Thyroid gland (tissue), 4 donors: Measurements from ENCODE around the gene SLC9A5.

Source experiments
- POLR2A ChIP-seq, 2 donors: fragments of 450-650 bp; IDR thresholded peaks; one replicate each; pipeline ENCODE4 v1.6.1; 2017; ENCODE audit warnings: antibody characterized with exemption in 2 of 2, mild to moderate bottlenecking in 2 of 2, moderate library complexity in 1 of 2
- TF ChIP-seq, protein P1 (sequence below), 6 experiments: fragments of 200-600 bp in 3 of 6; fragments of 450-650 bp in 3 of 6; sonication (generic) in 3 of 6; IDR thresholded peaks; one replicate each; pipeline ENCODE4 v1.5.1; 2016 to 2019; ENCODE audit warnings: antibody characterized with exemption in 6 of 6, mild to moderate bottlenecking in 2 of 6, inconsistent platforms in 1 of 6, moderate library complexity in 1 of 6

DNA sequence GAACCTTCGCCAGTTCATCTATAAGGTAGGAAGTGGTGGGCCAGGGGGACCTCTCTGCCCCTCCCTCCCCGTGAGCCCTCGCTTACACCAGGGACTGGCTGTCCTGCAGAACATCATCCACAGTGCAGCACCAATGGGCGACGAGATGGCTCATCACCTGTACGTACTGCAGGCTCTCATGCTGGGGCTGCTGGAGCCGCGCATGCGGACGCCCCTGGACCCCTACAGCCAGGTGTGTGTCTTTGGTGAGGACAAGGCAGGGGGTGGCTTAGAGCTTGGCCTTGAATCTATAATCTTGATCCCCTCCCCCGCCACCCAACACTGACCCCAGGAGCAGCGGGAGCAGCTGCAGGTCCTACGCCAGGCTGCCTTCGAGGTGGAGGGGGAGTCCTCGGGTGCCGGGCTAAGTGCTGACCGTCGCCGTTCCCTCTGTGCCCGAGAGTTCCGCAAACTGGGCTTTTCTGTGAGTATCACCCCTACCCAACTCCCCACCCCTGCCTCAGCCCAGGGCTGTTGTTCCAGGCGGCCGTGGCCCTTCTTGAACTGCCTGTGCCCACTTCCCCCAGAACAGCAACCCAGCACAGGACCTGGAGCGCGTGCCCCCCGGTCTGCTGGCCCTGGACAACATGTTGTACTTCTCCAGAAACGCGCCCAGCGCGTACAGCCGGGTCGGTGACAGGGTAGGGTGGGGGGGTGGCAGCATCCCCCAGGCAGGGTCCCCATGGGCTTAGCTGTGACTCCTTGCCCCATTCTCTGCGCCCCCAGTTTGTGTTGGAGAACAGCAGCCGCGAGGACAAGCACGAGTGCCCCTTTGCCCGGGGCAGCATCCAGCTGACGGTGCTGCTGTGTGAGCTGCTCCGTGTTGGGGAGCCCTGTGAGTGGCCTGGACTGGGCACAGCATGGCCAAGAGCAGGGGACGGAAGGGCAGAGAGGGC, 47.1 kb upstream of the SLC9A5 start:
- TF ChIP-seq, protein P1, sequence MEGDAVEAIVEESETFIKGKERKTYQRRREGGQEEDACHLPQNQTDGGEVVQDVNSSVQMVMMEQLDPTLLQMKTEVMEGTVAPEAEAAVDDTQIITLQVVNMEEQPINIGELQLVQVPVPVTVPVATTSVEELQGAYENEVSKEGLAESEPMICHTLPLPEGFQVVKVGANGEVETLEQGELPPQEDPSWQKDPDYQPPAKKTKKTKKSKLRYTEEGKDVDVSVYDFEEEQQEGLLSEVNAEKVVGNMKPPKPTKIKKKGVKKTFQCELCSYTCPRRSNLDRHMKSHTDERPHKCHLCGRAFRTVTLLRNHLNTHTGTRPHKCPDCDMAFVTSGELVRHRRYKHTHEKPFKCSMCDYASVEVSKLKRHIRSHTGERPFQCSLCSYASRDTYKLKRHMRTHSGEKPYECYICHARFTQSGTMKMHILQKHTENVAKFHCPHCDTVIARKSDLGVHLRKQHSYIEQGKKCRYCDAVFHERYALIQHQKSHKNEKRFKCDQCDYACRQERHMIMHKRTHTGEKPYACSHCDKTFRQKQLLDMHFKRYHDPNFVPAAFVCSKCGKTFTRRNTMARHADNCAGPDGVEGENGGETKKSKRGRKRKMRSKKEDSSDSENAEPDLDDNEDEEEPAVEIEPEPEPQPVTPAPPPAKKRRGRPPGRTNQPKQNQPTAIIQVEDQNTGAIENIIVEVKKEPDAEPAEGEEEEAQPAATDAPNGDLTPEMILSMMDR (IDR thresholded peaks at IDR 0.05), result no peak
- no peak for TF ChIP-seq POLR2A (IDR thresholded peaks at IDR 0.05)
